Measurements from ENCODE around the gene NR3C2.

DNA sequence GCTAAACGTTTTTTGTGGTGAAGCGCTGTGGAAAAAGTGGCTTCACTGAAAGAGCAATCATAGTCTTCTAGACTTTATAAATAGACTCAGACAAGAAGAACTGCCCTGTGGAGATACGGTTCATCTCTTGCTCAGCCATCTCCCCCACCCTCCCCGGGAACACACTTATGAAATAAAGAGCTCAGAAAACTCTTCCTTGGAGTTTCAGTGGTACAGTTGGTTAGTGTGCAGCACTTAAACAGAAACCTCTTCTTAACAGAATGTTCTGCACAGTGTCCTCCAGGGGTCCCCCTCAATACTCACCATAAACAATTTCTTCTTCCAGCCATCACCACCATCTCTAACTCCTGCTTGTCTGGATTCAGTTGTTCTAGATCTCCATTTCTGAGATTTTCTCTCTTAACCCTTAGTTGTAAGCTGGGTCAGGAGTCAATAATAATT lies 397.3 kb downstream of the NR3C2 start:
- TF ChIP-seq CREB1 (CRISPR knock-in tag; IDR thresholded peaks at IDR 0.05; ENCODE audit: low read depth) (no peak), CTCF (conservative IDR thresholded peaks at IDR 0.05; ENCODE audit: low read depth in 2 of 2) (peak in 1 of 2 experiments; percentile 14; a peak in 1 of 4 replicates), EZH2 (IDR thresholded peaks at IDR 0.05; ENCODE audit: low read depth, unreplicated experiment) (no peak), POLR2AphosphoS5 (IDR thresholded peaks at IDR 0.05; ENCODE audit: low read depth) (no peak)
- TF ChIP-seq, protein P1, sequence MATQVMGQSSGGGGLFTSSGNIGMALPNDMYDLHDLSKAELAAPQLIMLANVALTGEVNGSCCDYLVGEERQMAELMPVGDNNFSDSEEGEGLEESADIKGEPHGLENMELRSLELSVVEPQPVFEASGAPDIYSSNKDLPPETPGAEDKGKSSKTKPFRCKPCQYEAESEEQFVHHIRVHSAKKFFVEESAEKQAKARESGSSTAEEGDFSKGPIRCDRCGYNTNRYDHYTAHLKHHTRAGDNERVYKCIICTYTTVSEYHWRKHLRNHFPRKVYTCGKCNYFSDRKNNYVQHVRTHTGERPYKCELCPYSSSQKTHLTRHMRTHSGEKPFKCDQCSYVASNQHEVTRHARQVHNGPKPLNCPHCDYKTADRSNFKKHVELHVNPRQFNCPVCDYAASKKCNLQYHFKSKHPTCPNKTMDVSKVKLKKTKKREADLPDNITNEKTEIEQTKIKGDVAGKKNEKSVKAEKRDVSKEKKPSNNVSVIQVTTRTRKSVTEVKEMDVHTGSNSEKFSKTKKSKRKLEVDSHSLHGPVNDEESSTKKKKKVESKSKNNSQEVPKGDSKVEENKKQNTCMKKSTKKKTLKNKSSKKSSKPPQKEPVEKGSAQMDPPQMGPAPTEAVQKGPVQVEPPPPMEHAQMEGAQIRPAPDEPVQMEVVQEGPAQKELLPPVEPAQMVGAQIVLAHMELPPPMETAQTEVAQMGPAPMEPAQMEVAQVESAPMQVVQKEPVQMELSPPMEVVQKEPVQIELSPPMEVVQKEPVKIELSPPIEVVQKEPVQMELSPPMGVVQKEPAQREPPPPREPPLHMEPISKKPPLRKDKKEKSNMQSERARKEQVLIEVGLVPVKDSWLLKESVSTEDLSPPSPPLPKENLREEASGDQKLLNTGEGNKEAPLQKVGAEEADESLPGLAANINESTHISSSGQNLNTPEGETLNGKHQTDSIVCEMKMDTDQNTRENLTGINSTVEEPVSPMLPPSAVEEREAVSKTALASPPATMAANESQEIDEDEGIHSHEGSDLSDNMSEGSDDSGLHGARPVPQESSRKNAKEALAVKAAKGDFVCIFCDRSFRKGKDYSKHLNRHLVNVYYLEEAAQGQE (IDR thresholded peaks at IDR 0.05; ENCODE audit: unreplicated experiment) = no peak
